GM12872 (cell line): Measurements from ENCODE around the gene DEK.

Source experiments
- CTCF ChIP-seq: IDR thresholded peaks from 3 replicates; pipeline ENCODE4 v1.5.1; 2011; ENCODE audit warnings: low read depth, mild to moderate bottlenecking, low read length, moderate library complexity; ENCODE audit not compliant: insufficient read depth

The DEK gene

DNA sequence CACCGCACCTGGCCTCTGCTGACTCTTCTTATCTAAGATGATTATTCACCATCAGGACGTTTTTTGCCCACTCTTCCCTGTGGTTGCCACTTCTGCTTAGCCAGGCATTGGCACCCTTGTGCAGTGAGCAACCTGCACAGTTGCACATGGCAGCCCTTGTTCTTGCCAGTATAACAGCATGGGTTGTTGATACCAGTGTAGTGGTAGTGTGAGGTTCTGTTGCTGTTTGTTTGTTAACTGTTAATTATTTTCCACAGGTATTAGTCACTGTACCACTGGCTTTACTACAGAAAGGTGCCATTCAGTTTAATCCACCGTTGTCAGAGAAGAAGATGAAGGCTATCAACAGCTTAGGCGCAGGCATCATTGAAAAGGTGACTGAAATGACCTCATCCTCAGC, 52.1 kb downstream of the DEK start:
- TF ChIP-seq CTCF, result no peak

GRCh38 chr6:18211338-18211737, 53.0 kb downstream of the DEK start:
- TF ChIP-seq CTCF, result no peak

DNA sequence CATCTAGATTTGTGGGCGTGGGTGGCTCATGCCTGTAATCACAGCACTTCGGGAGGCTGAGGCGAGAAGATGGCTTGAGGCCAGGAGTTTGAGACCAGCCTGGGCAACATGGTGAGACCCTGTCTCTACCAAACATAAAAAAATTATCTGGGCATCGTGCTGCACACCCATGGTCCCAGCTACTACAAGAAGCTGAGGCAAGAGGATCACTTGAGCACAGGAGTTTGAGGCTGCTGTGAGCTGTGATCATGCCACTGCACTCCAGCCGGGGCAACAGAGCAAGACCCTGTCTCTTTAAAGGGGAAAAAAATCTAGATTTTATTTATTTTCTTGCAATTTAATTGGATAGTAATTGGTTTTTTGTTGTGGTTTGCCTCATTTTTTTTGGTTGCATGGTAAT, 53.6 kb downstream of the DEK start:
- TF ChIP-seq CTCF, result no peak

DNA sequence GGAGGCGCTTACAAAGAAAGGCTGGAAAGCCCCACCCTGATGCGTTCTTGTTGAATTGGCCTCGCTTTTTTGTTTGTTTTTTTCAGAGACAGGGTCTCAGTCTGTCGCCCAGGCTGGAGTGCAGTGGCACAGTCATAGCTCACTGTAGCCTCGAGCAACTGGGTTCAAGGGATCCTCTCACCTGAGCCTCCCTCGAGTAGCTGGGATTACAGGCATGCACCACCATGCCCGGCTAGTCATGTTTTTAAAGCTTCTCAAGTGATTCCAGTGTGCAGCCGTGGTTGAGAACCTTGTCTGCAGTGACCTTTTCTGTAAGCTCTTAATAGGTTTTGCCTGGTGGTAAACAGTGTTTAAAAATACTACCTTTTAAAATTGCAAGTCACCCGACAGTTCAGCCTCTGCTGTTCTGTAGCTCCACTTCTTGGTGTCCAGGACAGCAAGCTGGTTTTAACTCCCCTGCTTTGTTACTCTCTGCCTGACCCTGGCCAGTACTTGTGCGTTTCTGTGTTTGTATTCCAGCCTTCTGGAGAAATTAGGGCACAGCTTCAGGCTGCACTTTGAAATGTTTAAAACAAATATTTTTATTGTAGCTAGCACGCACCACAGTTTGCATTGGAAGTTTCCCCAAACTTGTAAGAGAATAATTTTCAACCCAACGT, 54.7 kb downstream of the DEK start:
- TF ChIP-seq CTCF, result no peak

DNA sequence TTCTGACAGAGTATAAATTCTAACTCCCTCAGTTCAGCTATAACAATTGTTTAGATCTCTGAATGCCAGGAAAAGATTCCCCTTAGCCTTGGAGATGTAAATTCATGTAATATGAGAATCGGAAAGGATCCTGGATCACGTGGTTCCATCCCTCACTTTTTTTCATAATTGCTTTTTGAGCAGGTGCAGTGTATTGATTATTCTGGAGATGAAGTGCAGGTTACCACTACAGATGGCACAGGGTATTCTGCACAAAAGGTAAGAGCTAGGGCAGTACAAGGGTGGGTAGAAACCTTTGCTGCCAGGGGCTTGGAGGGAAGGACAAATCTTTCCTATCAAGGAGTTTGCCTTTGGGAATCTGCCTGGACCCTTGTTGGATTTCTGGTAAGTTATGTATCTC, 56.4 kb downstream of the DEK start:
- no peak for TF ChIP-seq CTCF

- no peak for TF ChIP-seq CTCF
Measured at GRCh38 chr6:18207438-18207837, 56.9 kb downstream of the DEK start.

DNA sequence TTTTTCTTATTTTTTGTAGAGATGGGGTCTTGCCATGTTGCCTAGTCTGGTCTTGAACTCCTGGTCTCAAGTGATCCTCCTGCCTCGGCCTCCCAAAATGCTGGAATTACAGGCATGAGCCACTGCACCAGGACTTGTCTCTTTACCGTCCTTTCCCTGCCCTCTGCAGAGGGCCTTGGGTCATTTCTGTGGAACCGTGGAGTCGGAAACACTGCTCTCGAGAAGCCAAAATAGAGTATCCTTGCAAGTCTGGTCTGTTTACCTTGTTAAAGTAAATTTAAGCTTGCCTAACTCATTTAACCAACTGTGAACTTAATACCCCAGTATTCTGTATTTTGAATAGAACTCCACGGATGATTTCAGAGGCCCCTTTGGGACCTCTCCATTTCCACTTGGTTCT, 57.7 kb downstream of the DEK start:
- TF ChIP-seq CTCF, result no peak
